ENCODE data around the gene CD82. TPM values are rescaled to one million over a fixed set of nuclear protein-coding genes. Genes with fewer than 3 reads are reported as not detected.

Gene CD82
- total RNA-seq, 1 experiment from 2014 or later = 4.5 TPM

GRCh38 chr11:44638032-44638431, 72.6 kb downstream of the CD82 start:
- Mint-ChIP-seq H3K9me3 (peaks cover 5 to 14% of the 10 kb centered on the region in 2 experiments), H3K4me3 (no peak overlapping the region), H3K36me3 (ENCODE audit: insufficient read depth in 1 of 3, low read depth in 3 of 3) (peaks cover 0 to 9% (median 4%) of the 10 kb centered on the region in 3 experiments; a peak in 4 of 7 replicates), H3K27me3 (ENCODE audit: low read depth) (peaks cover 2% of the 10 kb centered on the region), H3K27ac (no peak overlapping the region), H3K4me1 (peaks cover 10 to 21% of the 10 kb centered on the region in 2 experiments)
- Histone ChIP-seq H4K8ac (replicated peaks; ENCODE audit: insufficient read length, low read depth, low read length) (no peak overlapping the region), H4K20me1 (ENCODE audit: control insufficient read depth, insufficient read depth, insufficient read length) (no peaks in the 10 kb centered on the region), H2BK5ac (ENCODE audit: insufficient read length, low read length) (no peak overlapping the region), H3K9ac (ENCODE audit: extremely low read depth, insufficient read length, low read length) (no peak overlapping the region), H3K4me1 (ENCODE audit: insufficient read depth, low read length) (peaks cover 6% of the 10 kb centered on the region; the same call in 1 of the 2 replicates), H3T11ph (ENCODE audit: low read length) (no peak overlapping the region), H3K56ac (ENCODE audit: insufficient read length, low read depth, low read length) (no peak overlapping the region), H3K9me3 (ENCODE audit: control insufficient read depth, low read depth, low read length) (no peaks in the 10 kb centered on the region), H3K27ac (ENCODE audit: insufficient read length, low read depth, low read length) (no peak overlapping the region), H2BK12ac (ENCODE audit: insufficient read length, low read depth, low read length) (no peak overlapping the region), H3K23ac (ENCODE audit: insufficient read length, low read depth, low read length) (no peak overlapping the region), H3K4me2 (ENCODE audit: insufficient read depth, insufficient read length, low read length) (no peak overlapping the region), H3K14ac (ENCODE audit: insufficient read depth, low read length) (no peak overlapping the region), H3K23me2 (ENCODE audit: insufficient read length, low read depth, low read length, poor library complexity, severe bottlenecking) (no peaks in the 10 kb centered on the region), H2AK5ac (ENCODE audit: insufficient read length, low read length) (no peak overlapping the region), H2AFZ (ENCODE audit: low read length) (no peak overlapping the region), H4K5ac (ENCODE audit: insufficient read length, low read depth, low read length) (no peak overlapping the region), H3K4ac (ENCODE audit: low read depth, low read length) (no peak overlapping the region), H2BK15ac (ENCODE audit: low read depth, low read length) (no peak overlapping the region), H4K91ac (ENCODE audit: insufficient read length, low read depth, low read length) (no peak overlapping the region), H3K27me3 (ENCODE audit: insufficient read depth, low read length) (no peaks in the 10 kb centered on the region), H2BK120ac (ENCODE audit: low read depth, low read length, poor library complexity, severe bottlenecking) (no peak overlapping the region), H3K79me2 (ENCODE audit: insufficient read depth, low read length) (no peaks in the 10 kb centered on the region), H3K79me1 (ENCODE audit: insufficient read depth, low read depth, low read length, poor library complexity, severe bottlenecking) (no peaks in the 10 kb centered on the region), H2BK20ac (ENCODE audit: low read depth, low read length, poor library complexity, severe bottlenecking) (no peak overlapping the region), H3K18ac (ENCODE audit: insufficient read length, low read depth, low read length) (no peak overlapping the region)
- TF ChIP-seq, protein P1, sequence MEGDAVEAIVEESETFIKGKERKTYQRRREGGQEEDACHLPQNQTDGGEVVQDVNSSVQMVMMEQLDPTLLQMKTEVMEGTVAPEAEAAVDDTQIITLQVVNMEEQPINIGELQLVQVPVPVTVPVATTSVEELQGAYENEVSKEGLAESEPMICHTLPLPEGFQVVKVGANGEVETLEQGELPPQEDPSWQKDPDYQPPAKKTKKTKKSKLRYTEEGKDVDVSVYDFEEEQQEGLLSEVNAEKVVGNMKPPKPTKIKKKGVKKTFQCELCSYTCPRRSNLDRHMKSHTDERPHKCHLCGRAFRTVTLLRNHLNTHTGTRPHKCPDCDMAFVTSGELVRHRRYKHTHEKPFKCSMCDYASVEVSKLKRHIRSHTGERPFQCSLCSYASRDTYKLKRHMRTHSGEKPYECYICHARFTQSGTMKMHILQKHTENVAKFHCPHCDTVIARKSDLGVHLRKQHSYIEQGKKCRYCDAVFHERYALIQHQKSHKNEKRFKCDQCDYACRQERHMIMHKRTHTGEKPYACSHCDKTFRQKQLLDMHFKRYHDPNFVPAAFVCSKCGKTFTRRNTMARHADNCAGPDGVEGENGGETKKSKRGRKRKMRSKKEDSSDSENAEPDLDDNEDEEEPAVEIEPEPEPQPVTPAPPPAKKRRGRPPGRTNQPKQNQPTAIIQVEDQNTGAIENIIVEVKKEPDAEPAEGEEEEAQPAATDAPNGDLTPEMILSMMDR (conservative IDR thresholded peaks at IDR 0.05) = no peak
- no CpG with 5 or more reads among the region's 7 CpGs for WGBS (ENCODE audit: extremely low coverage, insufficient read length, low lambda C conversion rate)
- DNase-seq = no peak
